Small intestine (tissue), 7 donors: ENCODE measurements around the gene LARGE1. TPM values are rescaled to one million over a fixed set of nuclear protein-coding genes. Genes with fewer than 3 reads are reported as not detected.

ENCODE experiments used
- DNase-seq, 2 donors: peaks; one replicate each; pipeline versions ENCODE4 v3.0.0 to v3.0.0-alpha.2; 2013
- FAIRE-seq: peaks from 2 replicates; lab custom pipeline; 2012; peaks lifted over from hg19 to GRCh38; lab: Jason Lieb, UNC
- H3K27ac ChIP-seq, 3 donors: one replicate each; pipeline ENCODE4 v1.5.1; 2013; ENCODE audit warnings: low read length in 2 of 3, mild to moderate bottlenecking in 2 of 3, control low read depth in 1 of 3, inconsistent platforms in 1 of 3, low read depth in 1 of 3, moderate library complexity in 1 of 3
- H3K27me3 ChIP-seq, 3 donors: one replicate each; pipeline ENCODE4 v1.6.1; 2013; ENCODE audit warnings: low read length in 3 of 3, inconsistent platforms in 1 of 3; ENCODE audit not compliant: control insufficient read depth in 3 of 3, insufficient read depth in 3 of 3
- H3K36me3 ChIP-seq, 3 donors: one replicate each; pipeline ENCODE4 v1.6.1; 2013; ENCODE audit warnings: low read length in 3 of 3, inconsistent platforms in 1 of 3, low read depth in 1 of 3, mild to moderate bottlenecking in 1 of 3, moderate library complexity in 1 of 3; ENCODE audit not compliant: control insufficient read depth in 3 of 3, insufficient read depth in 2 of 3
- H3K4me1 ChIP-seq, 3 donors: one replicate each; pipeline ENCODE4 v1.6.1; 2013; ENCODE audit warnings: low read length in 2 of 3, inconsistent platforms in 1 of 3, low read depth in 1 of 3, mild to moderate bottlenecking in 1 of 3, moderate library complexity in 1 of 3; ENCODE audit not compliant: control insufficient read depth in 3 of 3, insufficient read depth in 2 of 3
- H3K4me3 ChIP-seq, 3 donors: one replicate each; pipeline ENCODE4 v1.5.1; 2013; ENCODE audit warnings: low read length in 3 of 3, control low read depth in 1 of 3, inconsistent platforms in 1 of 3, low read depth in 1 of 3, mild to moderate bottlenecking in 1 of 3, moderate library complexity in 1 of 3
- H3K9me3 ChIP-seq, 2 donors: one replicate each; pipeline ENCODE4 v1.6.1; 2013; ENCODE audit warnings: low read depth in 1 of 2, low read length in 1 of 2; ENCODE audit not compliant: control insufficient read depth in 2 of 2, insufficient read depth in 1 of 2
- WGBS, 3 donors: extraction: QIAGEN DNeasy Blood & Tissue Kit; methylation state at CpG; one replicate each; pipeline ENCODE4 v1.1.7; 2013; 5-methylcytosine and 5-hydroxymethylcytosine counted together
- polyA plus RNA-seq, 4 donors: library from polyadenylated mRNA; stranded (reverse) in 3 of 4; unstranded in 1 of 4; fragments of 200-250 nt in 3 of 4; fragments of 120-200 nt in 1 of 4; gene quantifications; one replicate each; pipeline versions ENCODE4 v1.2.1 to v1.2.3, GENCODE V29; 2013
- donor health status: healthy with polysubstance abuse.
- donor health status: control.
- donor health status: control.
- donor health status: Bipolar disorder and iron deficiency.
- donor health status: healthy.

Gene LARGE1
- polyA plus RNA-seq, 4 donors, result 5.1 to 18.8 (median 8.0) TPM

- Histone ChIP-seq H3K4me3 (no peak overlapping the region), H3K27me3 (no peaks in the 10 kb centered on the region), H3K27ac (no peak overlapping the region), H3K36me3 (no peaks in the 10 kb centered on the region), H3K9me3 (no peaks in the 10 kb centered on the region), H3K4me1 (peaks cover 9 to 35% (median 14%) of the 10 kb centered on the region in 3 donors)
- DNase-seq, result no peak
- FAIRE-seq, result no peak
- WGBS, 3 donors, result 84 to 93% (median 88%) methylated on average over 7 of the region's 7 CpGs
Observed at GRCh38 chr22:33848251-33848650, 72.0 kb downstream of the LARGE1 start.

- FAIRE-seq, result no peak
- no peaks in the 10 kb centered on the region for H3K36me3 ChIP-seq
- no peaks in the 10 kb centered on the region for H3K9me3 ChIP-seq
- H3K4me3 ChIP-seq, result no peak overlapping the region
- H3K4me1 ChIP-seq, result no peaks in the 10 kb centered on the region
- H3K27me3 ChIP-seq, result no peaks in the 10 kb centered on the region
- peak overlapping the region in 1 of 3 donors; percentile 58 for H3K27ac ChIP-seq
- whole genome bisulfite sequencing, 3 donors, result 22 to 35% (median 34%) methylated on average over 6 of the region's 6 CpGs
- peak; percentile 30 to 70 for DNase-seq
Observed at GRCh38 chr22:33844273-33844672, 76.0 kb downstream of the LARGE1 start.

GRCh38 chr22:33842421-33843094, 77.7 kb downstream of the LARGE1 start:
- Histone ChIP-seq H3K36me3 (no peaks in the 10 kb centered on the region), H3K27ac (no peak overlapping the region), H3K4me1 (peaks cover 0 to 4% (median 0%) of the 10 kb centered on the region in 3 donors), H3K27me3 (no peaks in the 10 kb centered on the region), H3K9me3 (no peaks in the 10 kb centered on the region), H3K4me3 (no peak overlapping the region)
- WGBS, 3 donors, result 81 to 88% (median 87%) methylated on average over 6 of the region's 6 CpGs
- FAIRE-seq, result no peak
- no peak for DNase-seq

GRCh38 chr22:33842006-33842354, 78.3 kb downstream of the LARGE1 start:
- Histone ChIP-seq H3K27ac (no peak overlapping the region), H3K9me3 (no peaks in the 10 kb centered on the region), H3K27me3 (no peaks in the 10 kb centered on the region), H3K36me3 (no peaks in the 10 kb centered on the region), H3K4me1 (peaks cover 0 to 4% (median 0%) of the 10 kb centered on the region in 3 donors), H3K4me3 (no peak overlapping the region)
- FAIRE-seq (no peak), DNase-seq (no peak)
- 81 to 92% (median 88%) methylated on average over 12 of the region's 12 CpGs for WGBS, 3 donors

- FAIRE-seq (no peak), DNase-seq (no peak)
- no peaks in the 10 kb centered on the region for H3K27me3 ChIP-seq
- peak overlapping the region in 1 of 3 donors; percentile 6 for H3K27ac ChIP-seq
- 68 to 73% (median 73%) methylated on average over 4 of the region's 4 CpGs for WGBS, 3 donors
- peaks cover 0 to 4% (median 0%) of the 10 kb centered on the region in 3 donors for H3K4me1 ChIP-seq
- no peak overlapping the region for H3K4me3 ChIP-seq
- no peaks in the 10 kb centered on the region for H3K9me3 ChIP-seq
- no peaks in the 10 kb centered on the region for H3K36me3 ChIP-seq
Observed at GRCh38 chr22:33841281-33842005, 78.8 kb downstream of the LARGE1 start.

GRCh38 chr22:33838644-33839043, 81.6 kb downstream of the LARGE1 start:
- H3K27ac ChIP-seq, result no peak overlapping the region
- no peak for FAIRE-seq
- no peak overlapping the region for H3K4me3 ChIP-seq
- H3K27me3 ChIP-seq, result no peaks in the 10 kb centered on the region
- DNase-seq, result no peak
- WGBS, 3 donors, result 72 to 90% (median 76%) methylated on average over 6 of the region's 6 CpGs
- no peaks in the 10 kb centered on the region for H3K36me3 ChIP-seq
- H3K9me3 ChIP-seq, result no peaks in the 10 kb centered on the region
- peaks cover 0 to 4% (median 3%) of the 10 kb centered on the region in 3 donors for H3K4me1 ChIP-seq

GRCh38 chr22:33837826-33838225, 82.5 kb downstream of the LARGE1 start:
- Histone ChIP-seq H3K4me3 (no peak overlapping the region), H3K36me3 (no peaks in the 10 kb centered on the region), H3K27ac (no peak overlapping the region), H3K27me3 (no peaks in the 10 kb centered on the region), H3K9me3 (no peaks in the 10 kb centered on the region), H3K4me1 (peaks cover 0 to 4% (median 3%) of the 10 kb centered on the region in 3 donors)
- DNase-seq (no peak), FAIRE-seq (no peak)
- 11 to 42% (median 12%) methylated on average over 4 of the region's 4 CpGs for WGBS, 3 donors

- H3K36me3 ChIP-seq, result no peaks in the 10 kb centered on the region
- no peaks in the 10 kb centered on the region for H3K9me3 ChIP-seq
- H3K27ac ChIP-seq, result no peak overlapping the region
- no peak overlapping the region for H3K4me3 ChIP-seq
- H3K4me1 ChIP-seq, result peaks cover 0 to 4% (median 3%) of the 10 kb centered on the region in 3 donors
- FAIRE-seq, result no peak
- 82 to 91% (median 91%) methylated on average over 5 of the region's 5 CpGs for WGBS, 3 donors
- no peaks in the 10 kb centered on the region for H3K27me3 ChIP-seq
- DNase-seq, result no peak
Observed at GRCh38 chr22:33835265-33835664, 85.0 kb downstream of the LARGE1 start.
